Activated T-helper 1 cell treated with anti-CD3 and anti-CD28 coated beads, Interleukin-2, amount 50 U/mL, for 16 hours (primary cell): ENCODE results near the gene TRMT2B.
"Not testable (repeated sequence)": the region's sequence is repeated elsewhere in the genome, so short reads cannot be mapped to it uniquely, and the experiment has no call there.

Experiments
- DNase-seq, 2 donors: peaks; one replicate each; pipeline ENCODE4 v3.0.0-alpha.2; 2020; ENCODE audit warnings: low read depth in 1 of 2, low spot score in 1 of 2

Gene TRMT2B, protein sequence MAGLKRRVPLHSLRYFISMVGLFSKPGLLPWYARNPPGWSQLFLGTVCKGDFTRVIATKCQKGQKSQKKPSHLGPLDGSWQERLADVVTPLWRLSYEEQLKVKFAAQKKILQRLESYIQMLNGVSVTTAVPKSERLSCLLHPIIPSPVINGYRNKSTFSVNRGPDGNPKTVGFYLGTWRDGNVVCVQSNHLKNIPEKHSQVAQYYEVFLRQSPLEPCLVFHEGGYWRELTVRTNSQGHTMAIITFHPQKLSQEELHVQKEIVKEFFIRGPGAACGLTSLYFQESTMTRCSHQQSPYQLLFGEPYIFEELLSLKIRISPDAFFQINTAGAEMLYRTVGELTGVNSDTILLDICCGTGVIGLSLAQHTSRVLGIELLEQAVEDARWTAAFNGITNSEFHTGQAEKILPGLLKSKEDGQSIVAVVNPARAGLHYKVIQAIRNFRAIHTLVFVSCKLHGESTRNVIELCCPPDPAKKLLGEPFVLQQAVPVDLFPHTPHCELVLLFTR

GRCh38 chrX:101051549-101052302, at the start of gene TRMT2B:
TSS of gene TRMT2B (minus strand) at chrX:101052111. CDS start at chrX:101042289, 9,822 bp downstream.
- peak; percentile 63 for DNase-seq

GRCh38 chrX:101097546-101098453, 45.9 kb upstream of the TRMT2B start, which contains the start of gene CENPI:
TSS of gene CENPI (plus strand) at chrX:101098204. CDS start at chrX:101101071, 2,867 bp downstream.
- DNase-seq: peak; percentile 79 to 86

GRCh38 chrX:101091817-101092216, 39.9 kb upstream of the TRMT2B start:
- DNase-seq: no peak

GRCh38 chrX:101081231-101081630, 29.3 kb upstream of the TRMT2B start:
- DNase-seq: no peak

- DNase-seq: no peak
Measured at GRCh38 chrX:101080326-101081124, 28.6 kb upstream of the TRMT2B start.

GRCh38 chrX:101079736-101080270, 27.9 kb upstream of the TRMT2B start:
- no peak for DNase-seq

GRCh38 chrX:101078716-101079598, 27.0 kb upstream of the TRMT2B start, which contains the start of gene TMEM35A:
TSS of gene TMEM35A (plus strand) at chrX:101078879. CDS start at chrX:101079003, 124 bp downstream.
- no peak for DNase-seq

GRCh38 chrX:101071582-101071981, 19.7 kb upstream of the TRMT2B start:
- no peak for DNase-seq

DNA sequence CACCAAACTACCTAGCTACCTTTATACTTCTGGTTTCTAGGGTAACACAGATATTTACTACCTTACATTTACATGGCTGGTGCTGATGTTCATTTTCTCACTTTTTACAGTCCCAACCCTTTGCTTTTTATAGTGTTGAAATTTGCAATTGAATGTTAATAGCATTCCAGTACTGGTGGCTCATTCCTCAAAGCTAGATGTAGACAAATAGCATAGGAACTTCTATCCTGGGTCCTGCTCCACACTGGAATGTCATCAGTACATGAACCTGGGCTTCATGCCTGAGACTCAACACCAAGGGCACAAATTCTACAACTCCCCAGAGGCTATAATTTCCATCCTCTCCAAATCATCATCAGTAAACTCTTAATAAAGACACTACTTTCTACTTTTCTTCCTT, 10.3 kb upstream of the TRMT2B start:
- no peak for DNase-seq

DNA sequence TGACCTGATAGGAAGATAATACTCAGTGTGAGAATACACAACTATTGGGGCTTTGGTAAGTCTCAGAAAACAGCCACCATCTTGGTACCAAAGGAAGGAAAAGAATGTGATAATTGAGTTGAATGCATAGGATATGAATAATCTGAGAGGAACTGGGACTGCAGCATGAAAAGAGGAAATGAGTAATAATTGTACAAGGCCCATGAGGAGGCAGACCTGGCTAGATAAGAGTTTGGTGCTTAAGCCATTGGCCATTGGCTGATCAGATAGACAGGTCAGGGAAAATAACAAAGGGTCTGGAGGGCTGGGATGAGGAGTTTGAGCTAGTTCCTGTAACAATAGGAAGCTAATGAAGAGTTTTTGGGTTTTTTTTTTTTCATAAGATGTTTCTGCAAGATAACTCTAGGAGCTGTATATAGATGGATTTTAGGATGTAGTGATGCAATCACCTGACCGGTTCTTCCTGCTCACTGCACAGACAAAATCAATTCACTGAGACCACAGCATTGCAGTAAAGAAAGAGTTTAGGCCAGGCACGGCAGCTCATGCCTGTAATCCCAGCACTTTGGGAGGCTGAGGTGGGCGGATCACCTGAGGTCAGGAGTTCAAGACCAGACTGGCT, 5.3 kb upstream of the TRMT2B start:
- DNase-seq: no peak

- DNase-seq: not testable (repeated sequence)
Measured at GRCh38 chrX:101056551-101056950, 4.6 kb upstream of the TRMT2B start.

- DNase-seq: no peak
Measured at GRCh38 chrX:101051153-101051548, 760 bp downstream of the TRMT2B start.

GRCh38 chrX:101040197-101040596, 11.7 kb downstream of the TRMT2B start:
- DNase-seq: no peak

- no peak for DNase-seq
Measured at GRCh38 chrX:101037231-101037630, 14.7 kb downstream of the TRMT2B start.

- DNase-seq: no peak
Measured at GRCh38 chrX:101029665-101030064, 22.2 kb downstream of the TRMT2B start.

DNA sequence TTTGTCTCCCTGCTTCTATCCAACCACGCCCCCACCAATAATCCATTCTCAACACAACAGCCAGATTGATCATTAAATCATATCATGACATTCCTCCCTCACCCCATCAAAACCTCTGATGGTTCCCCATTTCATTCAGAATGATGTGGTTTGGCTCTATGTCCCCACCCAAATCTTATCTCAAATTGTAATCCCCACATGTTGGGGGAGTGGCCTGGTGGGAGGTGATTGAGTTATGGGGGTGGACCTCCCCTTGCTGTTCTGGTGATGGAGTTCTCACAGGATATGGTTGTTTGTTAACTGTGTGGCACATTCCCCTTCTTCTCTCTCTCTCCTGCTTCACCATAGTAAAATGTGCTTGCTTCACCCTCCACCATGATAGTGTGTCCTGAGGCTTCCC, 23.3 kb downstream of the TRMT2B start:
- no peak for DNase-seq

- DNase-seq: no peak
Measured at GRCh38 chrX:101025126-101025525, 26.8 kb downstream of the TRMT2B start.

- DNase-seq: no peak
Measured at GRCh38 chrX:101022020-101022419, 29.9 kb downstream of the TRMT2B start.
